T follicular helper cell (primary cell): ENCODE results near the gene CXXC5.

Experiments used
- DNase-seq: peaks from one replicate; pipeline ENCODE4 v3.0.0-alpha.2; 2020; ENCODE audit warnings: low read depth

Gene CXXC5

DNA sequence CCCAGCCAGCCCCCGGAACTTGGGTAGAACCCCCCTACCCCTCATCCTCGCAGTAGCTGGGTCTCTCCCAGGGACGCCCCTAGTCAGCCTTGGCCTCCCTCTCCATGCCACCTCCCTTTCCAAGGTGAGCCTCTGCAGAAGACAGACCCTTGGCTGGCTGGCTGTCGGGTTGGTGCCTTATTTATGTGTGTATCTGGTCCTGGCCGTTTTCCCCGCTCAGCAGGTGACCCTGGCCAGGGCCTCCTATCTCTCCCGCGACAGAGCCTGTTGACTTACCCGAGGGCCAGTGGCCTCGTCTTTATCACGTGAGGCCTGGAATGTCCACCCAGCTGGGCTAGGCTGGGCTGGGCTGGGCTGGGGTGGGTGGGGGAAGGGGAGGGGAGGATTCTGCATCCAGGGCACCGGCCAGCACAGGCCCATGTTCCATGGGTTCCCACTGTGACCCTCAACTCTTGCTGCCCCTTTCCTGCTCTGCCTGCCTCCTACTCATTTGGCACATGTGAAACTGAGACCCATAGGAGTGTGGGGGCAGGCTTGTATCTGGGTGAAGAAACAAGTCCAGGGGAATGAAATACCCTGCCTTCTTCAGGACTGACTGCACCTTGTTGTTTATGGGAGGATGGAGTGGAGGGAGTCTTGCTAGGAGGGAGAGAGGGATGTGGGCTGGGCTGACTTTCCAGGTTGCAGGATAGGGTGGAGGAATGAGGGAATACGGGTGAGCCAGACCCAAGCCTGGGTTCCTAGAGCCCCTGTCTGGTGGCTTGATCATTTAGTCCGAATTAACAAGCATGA, 3.1 kb downstream of the CXXC5 start:
- DNase-seq, result no peak

DNA sequence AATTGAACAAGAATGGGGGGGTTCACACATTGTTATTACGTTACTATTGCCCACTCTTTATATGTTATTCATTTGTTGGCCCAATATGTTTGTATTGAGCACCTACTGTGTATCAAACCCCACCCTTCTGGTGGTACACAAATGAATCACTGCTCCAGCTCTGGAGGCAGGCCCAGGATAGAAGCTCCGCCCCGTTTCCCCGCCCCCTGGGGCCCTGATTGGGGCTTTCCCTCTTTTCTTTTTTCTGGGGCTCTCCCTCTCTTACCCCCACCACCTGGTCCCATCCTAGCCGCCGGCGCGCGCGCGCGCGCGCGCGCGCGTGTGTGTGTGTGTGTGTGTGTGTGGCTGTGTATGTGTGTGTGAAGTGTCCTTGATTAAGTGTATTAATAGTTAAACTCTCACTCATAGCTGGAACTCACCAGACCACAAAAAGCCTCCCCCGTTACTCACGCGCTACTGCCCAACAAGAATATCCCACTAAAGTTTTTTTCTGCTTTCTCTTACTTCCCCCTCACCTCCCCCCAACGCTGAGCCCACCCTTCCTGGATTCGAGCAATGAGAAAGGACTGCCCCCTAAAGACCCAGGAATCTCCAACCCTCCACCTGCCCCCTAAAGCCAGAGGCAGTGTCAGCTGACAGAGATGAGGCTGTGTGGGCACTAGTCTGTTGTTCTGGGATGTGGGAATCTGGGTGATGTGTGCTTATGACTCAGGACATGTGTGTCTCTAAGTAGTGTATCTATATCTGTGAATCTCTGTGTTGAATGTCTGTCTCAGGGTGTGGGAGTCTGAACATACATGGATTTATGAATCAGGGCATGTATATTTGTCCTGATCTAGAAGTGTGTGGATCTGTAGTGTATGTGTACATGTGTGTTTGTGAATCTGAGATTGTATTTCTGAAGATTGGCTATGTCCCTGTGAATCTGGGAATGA, 4.0 kb downstream of the CXXC5 start:
- peak; percentile 44 for DNase-seq

- DNase-seq, result no peak
Observed at GRCh38 chr5:139652788-139653241, 4.7 kb downstream of the CXXC5 start.

GRCh38 chr5:139653616-139654015, 5.5 kb downstream of the CXXC5 start:
- DNase-seq, result no peak

- no peak for DNase-seq
Observed at GRCh38 chr5:139654464-139654863, 6.3 kb downstream of the CXXC5 start.

DNA sequence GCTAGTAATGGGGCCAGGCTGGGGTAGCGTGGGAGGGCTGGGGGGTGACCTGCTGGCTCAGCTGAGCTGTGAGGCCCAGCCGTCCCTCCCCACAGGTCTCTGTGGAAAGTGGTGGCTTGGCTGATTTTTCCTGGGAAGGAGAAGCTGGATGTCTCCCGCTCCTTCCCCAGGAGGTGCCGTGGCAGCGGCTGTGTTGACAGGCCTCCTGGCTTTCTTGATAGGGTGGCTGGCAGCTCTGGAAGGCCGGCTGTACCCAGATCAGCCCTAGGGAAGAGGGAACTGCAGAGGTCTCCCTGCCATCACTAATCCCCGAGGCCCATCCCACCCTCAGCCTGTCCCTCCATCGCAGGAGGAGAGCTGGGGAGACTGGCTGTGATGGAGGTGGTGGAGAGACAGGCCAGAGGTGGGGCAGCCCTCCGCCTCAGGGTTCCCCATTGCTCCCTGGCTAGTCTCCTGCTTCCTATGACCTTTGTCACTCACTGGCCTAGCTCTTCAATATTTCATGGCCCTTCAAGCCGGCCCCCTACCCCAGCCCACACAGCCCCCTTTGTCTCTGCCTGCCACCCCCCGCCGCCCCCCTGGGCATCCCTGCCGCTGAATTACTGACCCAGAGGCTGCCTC, 6.8 kb downstream of the CXXC5 start:
- no peak for DNase-seq

GRCh38 chr5:139655727-139656271, 7.7 kb downstream of the CXXC5 start:
- DNase-seq, result no peak

GRCh38 chr5:139657363-139658321, 9.5 kb downstream of the CXXC5 start:
- no peak for DNase-seq

- DNase-seq, result no peak
Observed at GRCh38 chr5:139658501-139658927, 10.4 kb downstream of the CXXC5 start.

DNA sequence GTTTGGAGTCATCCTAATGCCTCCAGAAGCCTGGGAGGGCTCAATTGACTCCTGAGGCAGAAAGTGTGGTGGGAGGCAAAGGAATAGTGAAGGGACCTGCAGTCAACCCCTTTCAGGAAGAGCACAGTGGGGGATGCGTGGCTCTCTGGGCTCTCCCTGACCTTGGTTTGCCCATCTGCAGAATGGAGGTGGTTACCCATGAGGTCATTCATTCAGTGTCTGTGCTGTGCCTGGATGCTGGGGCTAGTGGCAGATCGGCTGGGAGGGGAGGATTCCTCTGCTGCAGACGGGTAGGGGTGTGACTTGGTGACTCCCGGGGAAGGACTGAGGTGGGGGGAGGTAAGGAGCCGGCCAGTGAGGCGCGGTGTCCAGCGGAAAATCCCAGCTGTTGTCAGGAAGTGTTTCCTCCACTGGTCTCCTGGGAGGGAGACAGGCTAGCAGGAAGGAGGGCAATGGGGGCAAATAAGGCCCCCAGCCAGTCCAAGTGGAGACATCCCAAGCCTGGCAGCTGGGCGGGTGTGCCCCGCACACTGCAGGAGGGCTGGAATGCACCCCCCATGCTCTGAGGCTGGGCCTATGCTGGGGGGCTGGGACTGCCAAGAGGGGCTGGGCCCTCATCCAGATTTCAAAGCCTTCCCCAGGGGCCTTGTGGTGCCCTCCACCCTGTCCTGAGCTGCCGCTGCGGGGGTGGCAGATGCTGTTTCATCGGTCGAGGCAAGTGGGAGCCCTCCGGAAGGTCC, 10.9 kb downstream of the CXXC5 start:
- no peak for DNase-seq

DNA sequence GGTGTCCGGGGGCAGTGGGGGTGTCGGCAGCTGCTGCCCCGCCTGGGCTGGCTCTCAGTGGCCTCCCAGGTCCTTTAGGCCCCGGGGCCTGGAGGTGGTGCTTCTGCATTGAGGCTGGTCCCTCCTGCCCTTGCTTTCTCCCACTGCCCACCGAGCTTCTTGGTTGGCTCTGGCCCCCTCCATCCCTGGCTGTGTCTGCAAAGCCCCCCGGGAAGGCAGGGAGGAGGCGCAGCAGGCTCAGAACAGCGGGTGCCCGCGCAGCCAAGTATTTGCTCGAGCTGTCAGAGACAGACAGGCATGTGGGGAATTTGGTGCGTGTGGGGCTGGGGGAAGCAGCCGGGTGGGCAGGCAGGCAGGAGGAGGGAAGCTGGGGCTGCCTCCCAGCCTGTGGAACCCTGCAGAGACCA, 11.5 kb downstream of the CXXC5 start:
- DNase-seq, result no peak

DNA sequence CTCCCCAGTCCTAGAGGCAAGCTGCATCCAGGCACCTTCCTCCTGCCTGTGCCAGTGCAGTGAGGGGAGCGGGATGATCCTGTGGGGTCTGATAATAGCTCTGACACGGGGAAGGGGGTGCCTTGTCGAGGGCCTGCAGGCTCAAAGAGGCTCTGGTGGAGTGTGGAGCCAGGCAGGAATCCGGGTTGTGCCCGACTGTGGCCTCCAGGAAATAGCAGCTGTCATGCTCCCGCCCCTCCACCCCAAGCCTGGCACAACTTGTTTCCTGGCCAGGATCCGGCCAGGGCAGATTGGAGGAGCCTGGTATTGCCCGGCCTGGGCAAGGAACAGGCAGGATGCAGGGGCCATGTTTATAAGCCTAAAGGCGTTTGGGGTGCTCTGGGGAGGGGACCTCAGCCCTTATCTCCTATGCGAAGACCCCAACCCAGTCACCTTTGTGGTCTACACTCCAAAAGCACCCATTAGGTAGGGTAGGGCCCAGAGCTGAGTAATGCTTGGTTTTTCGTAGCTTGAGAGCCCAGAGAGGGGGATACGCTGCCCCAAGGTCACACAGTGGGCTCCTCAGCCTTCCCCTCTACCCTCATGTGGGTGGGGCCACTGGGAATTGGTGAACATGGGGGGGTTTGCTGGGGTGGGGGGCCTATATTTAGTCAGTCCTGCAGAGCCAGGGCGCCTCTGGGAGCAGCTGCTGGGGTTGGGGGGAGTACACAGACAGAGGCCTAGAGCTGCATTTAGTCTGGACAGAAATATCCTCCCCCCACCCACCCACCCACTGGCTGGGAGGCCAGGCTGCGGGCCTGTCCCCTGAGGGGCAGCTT, 12.2 kb downstream of the CXXC5 start:
- DNase-seq, result no peak

GRCh38 chr5:139660923-139661814, 13.0 kb downstream of the CXXC5 start:
- no peak for DNase-seq

DNA sequence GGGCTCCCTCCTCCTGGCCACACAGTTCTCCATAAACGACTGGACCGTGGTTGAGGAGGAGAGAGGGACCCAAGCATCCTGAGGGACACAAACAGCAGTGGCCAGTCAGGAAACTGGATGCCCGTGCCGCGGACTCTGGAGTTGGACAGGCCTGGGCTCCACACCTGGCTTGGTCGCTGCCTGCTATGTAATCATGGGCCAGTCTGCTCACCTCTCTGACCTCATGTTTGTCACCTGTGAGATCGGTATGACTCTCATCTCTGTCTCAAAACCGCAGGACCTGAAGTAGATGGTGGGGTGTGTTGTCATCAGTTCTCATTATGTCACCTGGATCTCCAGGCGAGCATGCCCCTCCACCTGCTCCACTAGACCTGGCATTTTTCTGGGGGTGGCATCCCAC, 14.5 kb downstream of the CXXC5 start:
- no peak for DNase-seq

DNA sequence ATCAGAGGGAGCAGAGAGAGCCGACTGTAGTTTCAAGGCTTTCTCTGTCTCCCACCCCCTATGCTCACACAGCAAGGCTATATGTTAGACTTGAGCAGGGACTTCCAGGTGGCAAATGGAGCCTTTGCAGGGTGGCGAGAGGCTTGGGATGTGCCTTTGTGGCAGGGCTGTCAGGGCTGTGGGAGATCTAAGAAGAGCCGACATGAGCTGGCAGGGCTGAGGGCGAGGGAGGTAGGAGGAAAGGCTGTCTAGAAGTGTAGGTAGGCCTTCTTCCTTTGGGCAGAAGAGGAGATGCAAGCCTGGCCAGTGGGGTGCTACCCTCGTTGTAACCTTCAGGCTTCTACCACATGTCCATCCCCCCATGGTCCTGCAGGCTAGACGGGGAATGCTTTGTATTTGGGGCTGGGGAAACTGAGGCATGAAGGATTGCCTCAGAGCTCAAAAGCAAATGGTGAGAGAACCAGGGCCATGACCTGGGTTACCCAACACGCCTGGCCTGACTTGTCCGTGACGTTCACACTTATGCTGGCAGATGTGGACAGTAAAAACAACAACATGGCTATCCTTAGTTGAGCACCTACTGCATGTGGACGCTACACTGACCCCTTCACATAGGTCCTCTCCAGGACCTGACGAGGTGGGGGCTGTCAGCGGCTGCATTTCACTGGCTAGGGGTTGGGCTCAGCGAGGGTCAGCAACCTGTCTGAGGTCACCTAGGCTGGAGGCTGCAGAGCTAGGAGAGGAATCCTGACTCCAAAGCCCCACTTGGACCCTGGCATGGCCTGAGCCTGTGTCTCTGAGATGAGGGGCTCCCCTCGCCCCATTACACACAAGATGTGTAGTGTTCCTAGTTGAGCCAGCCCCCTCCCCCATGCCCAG, 15.3 kb downstream of the CXXC5 start:
- DNase-seq, result no peak

DNA sequence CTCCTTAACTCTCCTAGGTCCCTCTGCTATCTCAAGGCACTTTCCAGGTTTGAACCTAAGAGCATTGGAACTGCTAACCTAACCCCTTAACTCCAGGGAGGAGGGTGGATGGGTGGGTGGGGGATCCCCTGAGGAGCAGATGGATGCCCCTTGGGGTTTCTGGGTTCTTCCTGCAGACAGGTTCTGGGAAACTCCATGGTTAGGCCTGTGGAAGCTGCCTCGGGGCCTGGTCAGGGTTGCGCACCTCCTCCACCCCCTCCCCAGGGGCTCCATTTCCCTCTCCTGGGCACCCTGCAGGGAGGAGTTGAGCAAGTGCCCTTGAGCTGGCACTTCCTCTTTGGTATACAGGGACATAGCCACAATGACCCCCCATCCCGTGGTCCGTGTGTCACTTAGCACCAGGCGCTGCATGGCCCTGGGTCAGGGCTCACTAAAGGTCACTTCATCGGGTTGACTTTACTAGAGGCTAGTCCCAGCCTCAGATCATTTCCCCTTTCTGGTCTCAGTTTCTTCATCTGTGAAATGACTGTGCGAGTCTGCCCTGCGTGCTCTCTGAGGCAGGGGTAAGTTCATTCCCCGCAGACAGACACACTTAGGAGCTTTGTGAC, 16.0 kb downstream of the CXXC5 start:
- DNase-seq, result no peak
